DOHH2 (cell line): ENCODE results near the gene GOLGA1.
"Not testable (repeated sequence)": the region's sequence is repeated elsewhere in the genome, so short reads cannot be mapped to it uniquely, and the experiment has no call there.

Source experiments
- H3F3A ChIP-seq: fragments of 200-600 bp; sonication (generic), shearing (Covaris generic); 2 replicates; pipeline ENCODE4 v1.6.0; 2016; ENCODE audit warnings: antibody characterized with exemption, mild to moderate bottlenecking; ENCODE audit not compliant: control insufficient read depth, insufficient read depth
- H3K27ac ChIP-seq: fragments of 200-600 bp; sonication (generic); 2 replicates; pipeline ENCODE4 v1.5.1; 2014; ENCODE audit warnings: low read depth, mild to moderate bottlenecking, low read length, moderate library complexity
- H3K27me3 ChIP-seq: fragments of 200-600 bp; sonication (generic); 2 replicates; pipeline ENCODE4 v1.6.1; 2014; ENCODE audit warnings: mild to moderate bottlenecking, low read length, mixed read lengths; ENCODE audit not compliant: control insufficient read depth
- H3K36me3 ChIP-seq: fragments of 200-600 bp; sonication (generic); 2 replicates; pipeline ENCODE4 v1.6.1; 2014; ENCODE audit warnings: mild to moderate bottlenecking, low read length, moderate library complexity, mixed read lengths; ENCODE audit not compliant: control insufficient read depth
- H3K4me1 ChIP-seq: fragments of 200-600 bp; sonication (generic); 2 replicates; pipeline ENCODE4 v1.6.1; 2014; ENCODE audit warnings: mild to moderate bottlenecking, low read length, mixed read lengths; ENCODE audit not compliant: control insufficient read depth
- H3K4me2 ChIP-seq: fragments of 200-600 bp; sonication (generic); 2 replicates; pipeline ENCODE4 v1.6.0; 2014; ENCODE audit warnings: mild to moderate bottlenecking, low read length, moderate library complexity
- H3K4me3 ChIP-seq: fragments of 200-600 bp; sonication (generic); 2 replicates; pipeline ENCODE4 v1.5.1; 2014; ENCODE audit warnings: mild to moderate bottlenecking, low read length, mixed read lengths
- H3K79me2 ChIP-seq: fragments of 200-600 bp; sonication (generic); 2 replicates; pipeline ENCODE4 v1.6.1; 2014; ENCODE audit warnings: mild to moderate bottlenecking, low read length, mixed read lengths; ENCODE audit not compliant: control insufficient read depth
- H3K9me2 ChIP-seq: fragments of 200-600 bp; sonication (generic); replicated peaks from 2 replicates; pipeline ENCODE4 v1.6.1; 2014; ENCODE audit warnings: mild to moderate bottlenecking, low read length, mixed read lengths; ENCODE audit not compliant: control insufficient read depth
- H3K9me3 ChIP-seq: fragments of 200-600 bp; sonication (generic); 2 replicates; pipeline ENCODE4 v1.6.1; 2014; ENCODE audit warnings: antibody characterized with exemption, low read length, mixed read lengths; ENCODE audit not compliant: control insufficient read depth, insufficient read depth
- H4K20me1 ChIP-seq: fragments of 200-600 bp; sonication (generic); 2 replicates; pipeline ENCODE4 v1.6.0; 2014; ENCODE audit warnings: low read depth, mild to moderate bottlenecking, antibody characterized with exemption, low read length, moderate library complexity; ENCODE audit not compliant: control insufficient read depth, insufficient read depth
- EZH2phosphoT487 ChIP-seq: fragments of 200-600 bp; sonication (generic); IDR thresholded peaks from 2 replicates; pipeline ENCODE4 v1.6.1; 2017; ENCODE audit warnings: borderline replicate concordance, mild to moderate bottlenecking, antibody characterized with exemption, low read length, moderate library complexity, mixed read lengths
- TF ChIP-seq, protein P1 (sequence below): fragments of 200-600 bp; sonication (generic); IDR thresholded peaks from one replicate; pipeline ENCODE4 v1.5.1; 2014; ENCODE audit warnings: antibody characterized with exemption, mild to moderate bottlenecking, low read depth, low read length; ENCODE audit not compliant: poor library complexity, severe bottlenecking

GOLGA1 gene

DNA sequence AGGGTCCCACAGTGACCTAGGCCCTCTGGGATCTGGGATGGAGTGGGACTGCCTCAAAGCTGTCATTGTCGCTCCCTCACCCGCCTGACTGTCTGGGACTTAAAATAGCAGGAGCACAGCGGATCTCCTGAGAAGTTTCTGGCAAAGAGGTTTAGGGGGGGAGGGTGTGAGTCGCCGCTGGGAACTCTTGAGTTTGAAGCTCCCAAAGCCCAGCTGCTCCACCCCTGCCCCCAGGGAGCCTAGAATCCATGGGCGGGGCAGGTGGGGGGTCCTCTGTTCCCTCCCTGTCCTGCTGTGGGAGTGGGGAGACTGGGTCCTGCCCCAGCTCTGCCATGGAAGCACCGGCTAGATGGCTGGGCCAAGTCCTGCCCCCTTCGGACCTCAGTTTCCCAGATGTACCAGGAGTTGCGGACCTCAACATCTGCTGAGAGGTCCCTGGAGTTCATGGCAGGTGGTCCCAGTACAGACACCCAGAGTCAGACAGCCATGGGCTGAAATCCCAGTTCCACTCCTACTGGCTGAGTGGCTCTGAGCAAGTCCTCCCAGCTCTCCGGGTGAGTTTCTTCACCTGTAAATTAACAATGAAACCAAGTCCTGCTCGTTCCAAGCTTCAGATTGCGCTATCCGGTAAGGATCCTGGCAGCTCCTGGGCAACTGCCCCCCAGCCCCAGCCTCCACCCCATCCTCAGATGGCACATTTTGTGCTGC, 88.6 kb downstream of the GOLGA1 start:
- Histone ChIP-seq H3F3A (peaks cover 29% of the 10 kb centered on the region), H3K36me3 (peaks cover 13% of the 10 kb centered on the region), H3K9me2 (no peaks in the 10 kb centered on the region), H3K27ac (no peak overlapping the region), H3K4me2 (peak overlapping the region; percentile 77), H3K79me2 (no peaks in the 10 kb centered on the region), H4K20me1 (peaks cover 12% of the 10 kb centered on the region; the same call in 1 of the 2 replicates), H3K4me1 (peaks cover 10% of the 10 kb centered on the region), H3K27me3 (peaks cover 7% of the 10 kb centered on the region; the same call in 1 of the 2 replicates), H3K4me3 (peak overlapping the region; percentile 65), H3K9me3 (no peaks in the 10 kb centered on the region)
- no peak for TF ChIP-seq EZH2phosphoT487
- TF ChIP-seq, protein P1, sequence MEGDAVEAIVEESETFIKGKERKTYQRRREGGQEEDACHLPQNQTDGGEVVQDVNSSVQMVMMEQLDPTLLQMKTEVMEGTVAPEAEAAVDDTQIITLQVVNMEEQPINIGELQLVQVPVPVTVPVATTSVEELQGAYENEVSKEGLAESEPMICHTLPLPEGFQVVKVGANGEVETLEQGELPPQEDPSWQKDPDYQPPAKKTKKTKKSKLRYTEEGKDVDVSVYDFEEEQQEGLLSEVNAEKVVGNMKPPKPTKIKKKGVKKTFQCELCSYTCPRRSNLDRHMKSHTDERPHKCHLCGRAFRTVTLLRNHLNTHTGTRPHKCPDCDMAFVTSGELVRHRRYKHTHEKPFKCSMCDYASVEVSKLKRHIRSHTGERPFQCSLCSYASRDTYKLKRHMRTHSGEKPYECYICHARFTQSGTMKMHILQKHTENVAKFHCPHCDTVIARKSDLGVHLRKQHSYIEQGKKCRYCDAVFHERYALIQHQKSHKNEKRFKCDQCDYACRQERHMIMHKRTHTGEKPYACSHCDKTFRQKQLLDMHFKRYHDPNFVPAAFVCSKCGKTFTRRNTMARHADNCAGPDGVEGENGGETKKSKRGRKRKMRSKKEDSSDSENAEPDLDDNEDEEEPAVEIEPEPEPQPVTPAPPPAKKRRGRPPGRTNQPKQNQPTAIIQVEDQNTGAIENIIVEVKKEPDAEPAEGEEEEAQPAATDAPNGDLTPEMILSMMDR: no peak

- Histone ChIP-seq H3K9me2 (no peaks in the 10 kb centered on the region), H3K4me3 (no peak overlapping the region), H3K9me3 (no peaks in the 10 kb centered on the region), H3K36me3 (no peaks in the 10 kb centered on the region), H3K79me2 (no peaks in the 10 kb centered on the region), H3K27me3 (peaks cover 7% of the 10 kb centered on the region; the same call in 1 of the 2 replicates), H3K4me2 (no peak overlapping the region), H3K4me1 (peaks cover 10% of the 10 kb centered on the region), H3F3A (peaks cover 5% of the 10 kb centered on the region), H4K20me1 (no peaks in the 10 kb centered on the region), H3K27ac (no peak overlapping the region)
- TF ChIP-seq EZH2phosphoT487: no peak
- TF ChIP-seq, protein P1: no peak
These were observed 91.1 kb downstream of the GOLGA1 start for GRCh38 chr9:124849801-124850200.

DNA sequence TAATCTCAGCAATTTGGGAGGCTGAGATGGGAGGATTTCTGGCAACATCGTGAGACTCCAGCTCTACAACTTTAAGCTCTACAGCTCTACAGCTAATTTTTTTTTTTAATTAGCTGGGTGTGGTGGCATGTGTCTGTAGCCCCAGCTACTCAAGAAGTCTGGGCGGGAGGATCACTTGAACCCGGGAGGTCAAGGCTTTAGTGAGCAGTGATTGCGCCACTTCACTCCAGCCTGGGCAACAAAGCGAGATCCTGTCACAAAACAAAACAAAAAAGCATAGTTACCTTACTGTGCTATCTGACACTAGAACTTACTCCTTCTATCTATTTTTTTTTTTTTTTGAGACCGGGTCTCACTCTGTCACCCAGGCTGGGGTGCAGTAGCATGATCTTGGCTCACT, 93.9 kb downstream of the GOLGA1 start:
- Histone ChIP-seq H3K4me2 (no peak overlapping the region), H3K9me2 (no peaks in the 10 kb centered on the region), H3K4me3 (no peak overlapping the region), H3K4me1 (no peaks in the 10 kb centered on the region), H3K27ac (no peak overlapping the region), H4K20me1 (no peaks in the 10 kb centered on the region), H3K79me2 (no peaks in the 10 kb centered on the region), H3K9me3 (no peaks in the 10 kb centered on the region), H3K36me3 (no peaks in the 10 kb centered on the region), H3F3A (no peaks in the 10 kb centered on the region), H3K27me3 (peaks cover 7% of the 10 kb centered on the region; the same call in 1 of the 2 replicates)
- TF ChIP-seq, protein P1: no peak
- TF ChIP-seq EZH2phosphoT487: no peak

DNA sequence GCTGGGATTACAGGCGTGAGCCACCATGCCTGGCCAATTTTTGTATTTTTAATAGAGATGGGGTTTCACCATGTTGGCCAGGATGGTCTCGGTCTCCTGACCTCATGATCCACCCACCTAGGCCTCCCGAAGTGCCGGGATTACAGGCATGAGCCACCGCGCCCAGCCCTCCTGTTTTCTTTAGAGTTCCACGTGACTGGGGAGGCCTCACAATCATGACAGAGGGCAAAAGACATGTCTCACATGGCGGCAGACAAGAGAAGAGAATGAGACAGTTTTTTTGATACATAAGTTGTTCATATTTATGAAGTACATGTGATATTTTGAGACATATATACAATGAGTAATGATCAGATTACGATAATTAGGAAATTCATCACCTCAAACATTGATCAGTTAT, 94.4 kb downstream of the GOLGA1 start:
- H3K4me3 ChIP-seq, H3K79me2 ChIP-seq: not testable (repeated sequence)

More for the DNA sequence above, 94.4 kb downstream of the GOLGA1 start:
- H3K4me2 ChIP-seq, H3F3A ChIP-seq, H3K36me3 ChIP-seq, H4K20me1 ChIP-seq, H3K9me2 ChIP-seq, H3K4me1 ChIP-seq, H3K27ac ChIP-seq, H3K9me3 ChIP-seq, H3K27me3 ChIP-seq: not testable (repeated sequence)
